Activated CD4-positive, alpha-beta T cell treated with anti-CD3 and anti-CD28 coated beads, Interleukin-2, amount 50 U/mL, for 24 hours (primary cell): ENCODE results near the gene KIF3A.

ENCODE experiments used
- DNase-seq, 2 donors: peaks; one replicate each; pipeline ENCODE4 v3.0.0-alpha.2; 2020; ENCODE audit warnings: low read depth in 1 of 2, low spot score in 1 of 2

KIF3A gene

GRCh38 chr5:132663771-132664695 is 73.3 kb downstream of the KIF3A start:
- no peak for DNase-seq

- no peak for DNase-seq
Observed at GRCh38 chr5:132662925-132663770, 74.2 kb downstream of the KIF3A start.

- DNase-seq, result no peak
Observed at GRCh38 chr5:132662004-132662401, 75.3 kb downstream of the KIF3A start.

GRCh38 chr5:132661231-132662003 is 75.9 kb downstream of the KIF3A start:
- no peak for DNase-seq

GRCh38 chr5:132659598-132660493 is 77.5 kb downstream of the KIF3A start:
- DNase-seq, result no peak

- no peak for DNase-seq
Observed at GRCh38 chr5:132658381-132659302, 78.7 kb downstream of the KIF3A start.

GRCh38 chr5:132657676-132658380 is 79.5 kb downstream of the KIF3A start, which contains the start of gene IL13:
TSS of gene IL13 (plus strand) at chr5:132658173. CDS start at chr5:132658187, 14 bp downstream.
- DNase-seq, result no peak

- no peak for DNase-seq
Observed at GRCh38 chr5:132656774-132657355, 80.5 kb downstream of the KIF3A start.

GRCh38 chr5:132655821-132656773 is 81.2 kb downstream of the KIF3A start:
- no peak for DNase-seq

- DNase-seq, result no peak
Observed at GRCh38 chr5:132653716-132654115, 83.6 kb downstream of the KIF3A start.

GRCh38 chr5:132651838-132652469 is 85.4 kb downstream of the KIF3A start:
- DNase-seq, result no peak

GRCh38 chr5:132648355-132648754 is 89.0 kb downstream of the KIF3A start:
- no peak for DNase-seq

- no peak for DNase-seq
Observed at GRCh38 chr5:132647473-132647872, 89.9 kb downstream of the KIF3A start.

- no peak for DNase-seq
Observed at GRCh38 chr5:132646583-132647266, 90.6 kb downstream of the KIF3A start.

GRCh38 chr5:132644177-132644576 is 93.2 kb downstream of the KIF3A start:
- no peak for DNase-seq
